Body of pancreas (tissue), 4 donors: ENCODE data around the gene NPPC.

ENCODE experiments used
- CTCF ChIP-seq, 7 experiments: fragments of 450-650 bp in 4 of 7; fragments of 200-600 bp in 3 of 7; sonication (generic) in 3 of 7; IDR thresholded peaks; one replicate each; pipeline ENCODE4 v1.5.1; 2016 to 2019; ENCODE audit warnings: antibody characterized with exemption in 7 of 7
- POLR2A ChIP-seq, 3 donors: fragments of 450-650 bp; IDR thresholded peaks; one replicate each; pipeline ENCODE4 v1.6.1; 2016; ENCODE audit warnings: antibody characterized with exemption in 3 of 3, mild to moderate bottlenecking in 2 of 3

DNA sequence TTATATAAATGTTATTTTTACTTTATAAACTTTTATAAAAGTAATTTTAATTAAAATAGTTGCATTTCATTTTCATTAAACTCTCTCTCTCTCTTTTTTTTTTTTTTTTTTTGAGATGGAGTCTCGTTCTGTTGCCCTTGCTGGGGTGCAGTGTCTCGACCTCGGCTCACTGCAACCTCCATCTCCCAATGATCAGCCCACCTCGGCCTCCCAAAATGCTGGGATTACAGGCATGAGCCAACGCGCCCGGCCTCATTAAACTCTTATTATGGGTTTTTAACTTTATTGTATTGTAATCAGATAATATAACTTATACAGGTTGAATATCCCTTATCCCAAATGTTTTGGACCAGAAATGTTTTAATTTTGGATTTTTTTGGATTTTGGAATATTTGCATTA is 10.9 kb upstream of the NPPC start:
- no peak for TF ChIP-seq CTCF (IDR thresholded peaks at IDR 0.05)
- TF ChIP-seq POLR2A (IDR thresholded peaks at IDR 0.05), result no peak
